HG03378 (cell line): ENCODE data around the gene F12.

Source experiments
- ATAC-seq: cut with Tn5 transposase; IDR thresholded peaks from one replicate; pipeline ENCODE4 v1.9.1; 2021; ENCODE audit warnings: mild to moderate bottlenecking, moderate library complexity; ENCODE audit not compliant: unreplicated experiment

Gene F12

DNA sequence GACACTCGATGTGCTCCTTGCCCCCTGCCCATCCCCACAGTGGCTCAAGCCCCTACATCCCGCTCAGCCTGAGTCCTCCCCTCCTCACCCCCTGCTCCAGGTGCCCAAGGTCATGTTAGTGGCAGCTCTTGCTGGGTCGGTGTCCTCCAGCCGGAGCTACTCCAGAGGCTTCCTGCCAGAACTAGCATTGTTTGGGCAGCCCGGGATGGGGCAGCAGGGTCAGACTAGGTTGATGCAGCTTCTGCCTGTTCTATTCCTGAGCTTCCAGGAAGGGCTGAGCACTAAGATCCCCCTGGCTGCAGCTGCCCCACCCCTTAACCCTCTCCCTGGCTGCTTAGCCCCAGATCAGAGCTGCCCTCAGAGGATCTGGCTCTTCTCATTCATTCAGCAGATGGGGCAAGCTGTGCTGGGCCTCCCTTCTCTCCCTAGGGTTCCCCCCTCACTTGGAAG lies 51.0 kb downstream of the F12 start:
- no peak for ATAC-seq

DNA sequence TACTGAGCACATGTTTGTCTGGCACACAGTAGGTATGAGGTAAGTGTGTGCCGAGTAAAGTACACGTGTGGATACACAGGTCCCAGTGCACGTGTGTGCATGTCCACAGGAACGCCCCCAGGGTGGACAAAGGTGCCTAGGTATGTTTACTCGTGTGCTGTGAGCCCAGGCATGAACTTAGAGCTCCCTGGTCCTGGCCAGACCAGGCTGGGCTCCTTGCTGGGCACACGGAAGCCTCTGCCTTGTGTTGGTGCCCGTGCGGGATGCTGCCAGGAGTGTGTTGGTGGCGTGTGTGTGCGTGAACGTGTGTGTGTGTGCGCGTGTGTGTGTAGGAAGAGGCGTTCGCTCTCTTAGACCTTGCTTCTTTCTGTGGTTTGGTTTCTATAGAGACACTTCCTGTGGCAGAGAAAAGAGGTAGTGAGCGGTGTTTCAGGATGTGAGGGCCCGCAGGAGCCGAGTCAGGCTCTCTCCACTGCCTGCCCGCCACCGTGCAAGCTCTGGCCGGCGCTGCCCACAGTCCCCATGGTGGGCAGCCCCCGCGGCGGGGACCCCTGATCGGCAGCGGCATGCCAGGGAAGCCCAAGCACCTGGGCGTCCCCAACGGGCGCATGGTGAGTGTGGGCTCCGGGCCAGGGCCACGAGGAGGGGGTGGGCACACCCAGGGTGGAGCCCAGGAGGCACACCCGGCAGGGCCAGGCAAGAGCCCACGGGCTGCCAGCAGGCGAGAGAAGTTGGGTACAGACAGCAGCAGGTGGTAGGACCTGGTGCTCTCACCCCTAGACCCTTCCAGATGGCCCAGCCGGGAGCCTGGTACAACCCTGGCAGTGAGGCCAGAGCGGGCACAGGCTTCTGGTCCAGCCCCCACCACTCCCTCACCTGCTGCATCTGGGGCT lies 51.7 kb downstream of the F12 start, which contains the start of gene RGS14:
Gene RGS14, plus strand, starts transcription at position 466 of the 893 bp plus-strand sequence. Its CDS starts 101 bp downstream, at position 567.
- ATAC-seq = peak; percentile 78

DNA sequence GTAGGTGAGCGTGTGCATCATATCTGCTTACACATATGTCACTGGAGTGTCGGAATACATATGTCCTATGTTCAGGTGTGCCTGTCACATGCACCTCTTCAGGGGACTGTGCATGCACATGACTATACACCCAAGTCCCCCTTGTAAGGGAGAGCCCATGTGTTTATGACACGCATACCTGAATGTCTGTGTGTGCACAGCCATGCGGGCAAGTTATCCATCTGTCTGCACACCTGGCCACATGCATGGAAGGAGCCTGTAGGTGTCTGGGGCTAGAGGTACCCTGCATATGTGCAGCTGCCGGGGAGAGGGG lies 52.3 kb downstream of the F12 start:
- no peak for ATAC-seq

DNA sequence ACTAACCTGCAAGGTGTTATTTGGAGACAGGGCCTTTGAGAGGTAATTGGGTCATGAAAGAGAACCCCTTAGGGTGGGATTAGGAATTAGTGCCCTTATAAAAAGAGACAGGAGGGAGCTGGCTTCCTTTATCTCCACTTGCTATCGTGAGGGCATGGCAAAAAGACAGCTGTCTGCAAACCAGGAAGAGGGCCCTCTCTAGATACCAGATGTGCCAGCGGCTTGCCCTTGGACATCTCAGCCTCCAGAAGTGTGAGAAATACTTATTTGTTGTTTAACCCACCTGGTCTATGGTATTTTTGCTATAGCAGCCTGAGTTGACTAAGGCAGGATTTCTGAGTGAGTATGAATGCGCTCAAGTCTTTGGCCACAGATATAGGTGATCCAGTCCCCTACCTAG lies 52.6 kb downstream of the F12 start:
- no peak for ATAC-seq

DNA sequence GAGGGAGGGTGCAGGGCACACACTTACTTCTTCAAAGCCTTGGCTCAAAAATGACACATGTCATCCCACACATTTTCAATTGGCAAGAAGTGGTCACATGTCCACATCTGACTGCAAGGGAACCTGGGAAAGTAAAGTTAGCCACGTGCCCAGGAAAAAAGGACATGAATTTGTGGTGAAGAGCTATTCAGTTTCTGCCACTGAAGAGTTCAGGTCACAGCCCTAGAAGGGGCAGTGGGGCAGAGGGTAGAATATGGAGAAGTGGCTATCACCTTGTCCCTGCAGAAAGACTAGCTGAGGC lies 53.5 kb downstream of the F12 start:
- no peak for ATAC-seq

DNA sequence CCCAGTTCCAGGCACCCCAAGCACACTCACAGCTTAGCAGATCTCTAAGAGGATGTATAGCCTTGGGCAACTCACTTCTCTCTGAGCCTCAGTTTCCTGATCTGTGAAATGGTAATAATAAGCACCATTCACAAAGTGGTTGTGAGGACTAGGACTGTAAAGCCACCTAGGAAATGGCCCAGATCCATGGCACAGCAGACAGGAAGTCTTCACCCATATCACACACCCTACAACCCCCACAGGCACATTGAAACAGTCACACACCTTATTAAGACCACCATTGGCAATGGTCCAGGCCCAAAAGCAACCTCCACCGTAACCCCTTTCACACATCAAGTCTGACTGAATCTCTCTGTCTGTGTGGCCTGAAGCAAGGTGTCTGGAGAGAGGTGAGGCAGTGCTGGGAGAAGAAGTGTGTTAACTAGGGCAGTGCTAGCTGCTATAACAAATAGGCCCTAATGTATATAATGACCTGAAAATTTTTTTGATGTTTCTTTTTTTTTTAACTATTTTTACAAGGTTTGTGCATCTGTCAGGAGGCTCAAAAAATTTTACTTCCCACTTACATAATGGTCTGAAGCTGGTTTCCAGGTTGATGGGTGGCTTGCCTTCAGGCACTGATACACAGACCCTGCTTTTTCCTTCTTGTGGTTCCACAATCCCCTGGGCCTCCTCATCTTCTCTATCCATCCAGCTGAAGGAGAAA lies 54.0 kb downstream of the F12 start:
- ATAC-seq = no peak

DNA sequence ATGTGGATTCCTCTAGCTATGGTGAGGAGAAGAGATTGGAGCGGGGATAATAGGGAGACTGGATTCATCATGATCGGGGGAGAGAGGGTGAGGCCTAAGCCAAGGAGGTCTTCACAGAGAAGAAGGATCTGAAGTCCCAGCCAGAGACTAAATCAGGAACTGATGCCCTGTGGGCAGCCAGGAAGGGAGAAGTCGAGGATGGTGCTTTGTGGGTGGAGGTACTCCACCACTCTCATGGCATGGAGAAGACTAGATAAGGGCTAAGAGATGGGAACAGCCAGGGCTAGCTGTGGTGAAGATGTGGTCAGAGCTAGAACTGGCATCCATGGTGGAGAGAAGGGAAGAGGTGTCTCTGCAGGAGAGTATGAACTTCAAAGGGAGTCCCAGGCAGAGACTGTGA lies 54.7 kb downstream of the F12 start:
- ATAC-seq = no peak

DNA sequence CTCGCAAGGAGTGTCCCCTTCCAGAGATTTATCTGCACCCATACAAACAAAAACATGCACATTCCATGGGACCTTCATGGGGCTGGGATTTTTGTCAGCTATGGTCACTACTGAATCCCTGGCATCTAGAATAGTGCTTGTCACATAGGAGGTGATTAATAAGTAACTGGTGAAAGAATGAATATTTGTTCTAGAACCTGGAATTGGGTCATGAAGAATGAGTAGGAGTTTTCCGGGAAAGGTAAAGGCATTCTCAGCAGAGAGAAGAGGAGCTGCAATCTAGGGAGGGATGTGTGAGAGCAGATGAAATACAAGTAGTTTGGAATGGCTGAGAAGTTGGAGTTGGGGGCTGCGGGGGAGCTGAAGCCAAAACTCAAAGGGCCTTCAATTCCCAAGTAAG lies 55.1 kb downstream of the F12 start:
- no peak for ATAC-seq

DNA sequence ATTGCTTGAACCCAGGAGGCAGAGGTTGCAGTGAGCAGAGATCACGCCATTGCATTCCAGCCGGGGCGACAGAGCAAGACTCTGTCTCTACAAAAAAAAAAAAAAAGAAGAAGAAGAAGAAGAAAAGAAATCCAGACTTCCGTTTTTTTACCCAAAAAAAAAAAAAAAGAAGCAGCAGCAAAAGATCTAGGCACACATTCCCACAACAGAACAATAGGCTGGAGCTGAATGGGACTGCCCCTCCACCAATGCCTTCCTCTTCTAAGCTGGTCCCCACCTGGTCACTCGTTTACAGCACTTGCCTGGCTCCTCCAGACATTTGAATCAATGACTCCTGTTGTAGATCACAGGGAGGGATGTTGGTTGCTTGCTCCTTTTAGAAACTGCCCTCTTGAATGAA lies 56.3 kb downstream of the F12 start:
- no peak for ATAC-seq
